CD14-positive monocyte (primary cell): ENCODE results near the gene ARFIP2. TPM values are rescaled to one million over a fixed set of nuclear protein-coding genes. Genes with fewer than 3 reads are reported as not detected.
A peak's percentile ranks its signal among the peaks of the same experiment; 100 is the strongest.

Experiments
- DNase-seq, 3 donors: peaks; one replicate each; pipeline ENCODE4 v3.0.0-alpha.2; 2011 to 2022
- H2AFZ ChIP-seq: 2 replicates; pipeline ENCODE4 v1.6.0; 2012; ENCODE audit warnings: mild to moderate bottlenecking, low read depth, low read length, inconsistent platforms; ENCODE audit not compliant: insufficient read depth, poor library complexity, severe bottlenecking
- H3K27ac ChIP-seq, 2 donors: 1 replicate in 1 of 2; 2 replicates in 1 of 2; pipeline ENCODE4 v1.5.1; 2012 to 2013; ENCODE audit warnings: low read length in 2 of 2, control low read depth in 1 of 2, inconsistent platforms in 1 of 2, low read depth in 1 of 2, mild to moderate bottlenecking in 1 of 2
- H3K27me3 ChIP-seq, 2 donors: one replicate each; pipeline versions ENCODE4 v1.6.0 to v1.6.1; 2011 to 2013; ENCODE audit warnings: low read length in 2 of 2; ENCODE audit not compliant: control insufficient read depth in 2 of 2, insufficient read depth in 2 of 2
- H3K36me3 ChIP-seq, 2 donors: replicated peaks in 1 of 2; 1 replicate in 1 of 2; 2 replicates in 1 of 2; pipeline versions ENCODE4 v1.5.1 to v1.6.1; 2012 to 2013; ENCODE audit warnings: low read length in 2 of 2, control low read depth in 1 of 2, inconsistent platforms in 1 of 2, mild to moderate bottlenecking in 1 of 2; ENCODE audit not compliant: insufficient read depth in 2 of 2, control insufficient read depth in 1 of 2
- H3K4me1 ChIP-seq, 2 donors: 1 replicate in 1 of 2; 2 replicates in 1 of 2; pipeline versions ENCODE4 v1.5.1 to v1.6.1; 2012 to 2013; ENCODE audit warnings: low read length in 2 of 2, control low read depth in 1 of 2, inconsistent platforms in 1 of 2, mild to moderate bottlenecking in 1 of 2, moderate library complexity in 1 of 2; ENCODE audit not compliant: insufficient read depth in 2 of 2, control insufficient read depth in 1 of 2
- H3K4me2 ChIP-seq: replicated peaks from 2 replicates; pipeline ENCODE3; 2012; ENCODE audit warnings: low read length, moderate library complexity, mild to moderate bottlenecking; ENCODE audit not compliant: poor library complexity, severe bottlenecking; ENCODE audit errors: extremely low read depth
- H3K4me3 ChIP-seq, 3 experiments: fragments of 200-600 bp in 1 of 3; sonication (generic) in 1 of 3; replicated peaks in 1 of 3; 1 replicate in 2 of 3; 2 replicates in 1 of 3; pipeline ENCODE4 v1.5.1; 2011 to 2013; ENCODE audit warnings: low read length in 3 of 3, mild to moderate bottlenecking in 3 of 3, control low read depth in 2 of 3, low read depth in 2 of 3, inconsistent platforms in 1 of 3, moderate library complexity in 1 of 3
- H3K79me2 ChIP-seq: 2 replicates; pipeline ENCODE4 v1.6.0; 2012; ENCODE audit warnings: mild to moderate bottlenecking, control low read depth, inconsistent platforms, low read length, moderate library complexity; ENCODE audit not compliant: insufficient read depth
- H3K9ac ChIP-seq: 2 replicates; pipeline ENCODE4 v1.6.0; 2017; ENCODE audit warnings: low read length, mild to moderate bottlenecking; ENCODE audit not compliant: insufficient read depth, poor library complexity, severe bottlenecking
- H3K9me3 ChIP-seq, 2 donors: replicated peaks in 1 of 2; 1 replicate in 1 of 2; 2 replicates in 1 of 2; pipeline versions ENCODE4 v1.5.1 to v1.6.1; 2012 to 2013; ENCODE audit warnings: low read length in 2 of 2, control low read depth in 1 of 2; ENCODE audit not compliant: control insufficient read depth in 1 of 2, insufficient read depth in 1 of 2
- H4K20me1 ChIP-seq: 2 replicates; pipeline ENCODE4 v1.6.0; 2012; ENCODE audit warnings: mild to moderate bottlenecking, low read length, control low read depth, moderate library complexity; ENCODE audit not compliant: insufficient read depth
- H3K27ac Mint-ChIP-seq, 7 donors: one replicate each; pipeline ENCODE4 v1.8.0; 2020; ENCODE audit warnings: mild to moderate bottlenecking in 7 of 7, mixed read lengths in 7 of 7, moderate library complexity in 6 of 7, inconsistent platforms in 2 of 7
- H3K27me3 Mint-ChIP-seq, 3 donors: one replicate each; pipeline ENCODE4 v1.8.0; 2021 to 2022; ENCODE audit warnings: low read depth in 3 of 3, mild to moderate bottlenecking in 3 of 3, mixed read lengths in 3 of 3, moderate library complexity in 3 of 3, inconsistent platforms in 1 of 3
- H3K36me3 Mint-ChIP-seq, 2 donors: one replicate each; pipeline ENCODE4 v1.8.0; 2020; ENCODE audit warnings: mixed read lengths in 2 of 2, inconsistent platforms in 1 of 2, mild to moderate bottlenecking in 1 of 2
- H3K4me1 Mint-ChIP-seq: one replicate; pipeline ENCODE4 v1.8.0; 2020; ENCODE audit warnings: mild to moderate bottlenecking, mixed read lengths
- H3K4me3 Mint-ChIP-seq, 2 donors: one replicate each; pipeline ENCODE4 v1.8.0; 2020; ENCODE audit warnings: mild to moderate bottlenecking in 2 of 2, mixed read lengths in 2 of 2, moderate library complexity in 1 of 2
- H3K9me3 Mint-ChIP-seq, 7 donors: one replicate each; pipeline ENCODE4 v1.8.0; 2020 to 2022; ENCODE audit warnings: mixed read lengths in 7 of 7, mild to moderate bottlenecking in 6 of 7, moderate library complexity in 6 of 7, inconsistent platforms in 2 of 7
- CTCF ChIP-seq: fragments of 200-600 bp; IDR thresholded peaks from one replicate; pipeline ENCODE4 v1.8.0; 2022; ENCODE audit warnings: antibody characterized with exemption, mild to moderate bottlenecking
- WGBS: methylation state at CpG from one replicate; pipeline ENCODE4 v1.1.5; 2013; ENCODE audit warnings: missing lambda C conversion rate; ENCODE audit not compliant: insufficient coverage; 5-methylcytosine and 5-hydroxymethylcytosine counted together
- intact Hi-C, 2 donors: fragments of 100-400 bp; cut with micrococcal nuclease; formaldehyde crosslinking; loops; one replicate each; pipeline versions ENCODE4 v1.15.0 to v1.15.1; 2023
- polyA plus RNA-seq, 3 donors: library from polyadenylated mRNA; depleted of rRNA in 1 of 3; unstranded in 2 of 3; stranded (reverse) in 1 of 3; fragments of 300-500 nt in 2 of 3; fragments of >200 nt in 1 of 3; fragmentation: Illumina TruSeq in 2 of 3; gene quantifications; 1 replicate in 2 of 3; 2 replicates in 1 of 3; pipeline ENCODE4 v1.2.3, GENCODE V29; 2012 to 2021

ARFIP2 gene
- polyA plus RNA-seq, 3 donors: 21.6 to 43.8 (median 27.2) TPM

GRCh38 chr11:6473451-6474412 is 7.4 kb downstream of the ARFIP2 start, which contains the start of gene TRIM3:
Gene TRIM3, minus strand, starts transcription at chr11:6473941. Its CDS starts 8,246 bp downstream, at chr11:6465695.
- Mint-ChIP-seq H3K27me3 (peaks cover 0 to 7% (median 1%) of the 10 kb centered on the region in 3 donors), H3K4me3 (peak within 1 kb of the TSS; percentile 91 to 94), H3K9me3 (no peaks in the 10 kb centered on the region), H3K36me3 (peaks cover 16 to 19% of the 10 kb centered on the region in 2 donors), H3K27ac (peak within 1 kb of the TSS; percentile 77 to 92 (median 84)), H3K4me1 (peaks cover 27% of the 10 kb centered on the region)
- Histone ChIP-seq H3K4me1 (peaks cover 25 to 26% of the 10 kb centered on the region in 2 donors), H3K36me3 (peaks cover 18 to 23% of the 10 kb centered on the region in 2 donors), H2AFZ (peak within 1 kb of the TSS; percentile 91), H4K20me1 (no peaks in the 10 kb centered on the region), H3K27me3 (no peaks in the 10 kb centered on the region), H3K27ac (peak within 1 kb of the TSS; percentile 70 to 73), H3K79me2 (peaks cover 9% of the 10 kb centered on the region), H3K9me3 (no peaks in the 10 kb centered on the region), H3K4me3 (peak within 1 kb of the TSS; percentile 62 to 87 (median 81)), H3K4me2 (peak within 1 kb of the TSS; percentile 84), H3K9ac (peak within 1 kb of the TSS; percentile 79)
- DNase-seq: peak; percentile 65 to 69 (median 68)
- WGBS: under 1% methylated on average over 62 of the region's 87 CpGs
- TF ChIP-seq CTCF: no peak
- intact Hi-C loops: loop anchor here in 1 of 2 donors (10.0 kb wide), 1 partner anchor 1511 kb away; the partner anchor contains the start of gene EIF3F

- Histone ChIP-seq H3K9ac (no peak overlapping the region), H3K27ac (no peak overlapping the region), H3K36me3 (peaks cover 10 to 15% of the 10 kb centered on the region in 2 donors), H3K4me1 (peaks cover 26 to 28% of the 10 kb centered on the region in 2 donors), H3K79me2 (peaks cover 9% of the 10 kb centered on the region), H3K27me3 (no peaks in the 10 kb centered on the region), H4K20me1 (no peaks in the 10 kb centered on the region), H2AFZ (peak overlapping the region; percentile 46), H3K4me3 (peak overlapping the region in 2 of 3 experiments; percentile 81 to 87), H3K9me3 (no peaks in the 10 kb centered on the region), H3K4me2 (peak overlapping the region; percentile 84)
- 83% methylated on average over 1 of the region's 1 CpG for WGBS
- intact Hi-C loops: loop anchor here in 1 of 2 donors (10.0 kb wide), 1 partner anchor 1512 kb away; the partner anchor contains the start of gene EIF3F
- no peak for DNase-seq
- peaks cover 0 to 5% (median 1%) of the 10 kb centered on the region in 3 donors for H3K27me3 Mint-ChIP-seq
- peak overlapping the region; percentile 82 to 91 for H3K4me3 Mint-ChIP-seq
- no peaks in the 10 kb centered on the region for H3K9me3 Mint-ChIP-seq
- H3K4me1 Mint-ChIP-seq: peaks cover 27% of the 10 kb centered on the region
- peak overlapping the region in 3 of 7 donors; percentile 10 to 65 (median 46) for H3K27ac Mint-ChIP-seq
- TF ChIP-seq CTCF: no peak
- H3K36me3 Mint-ChIP-seq: peaks cover 11% of the 10 kb centered on the region in 2 donors
Observed at GRCh38 chr11:6472934-6473333, 8.2 kb downstream of the ARFIP2 start.
